WI38 (cell line): ENCODE data around the gene DDC.

Experiments used
- H3K4me3 ChIP-seq: 2 replicates; pipeline ENCODE4 v1.5.1; 2011; ENCODE audit warnings: low read depth, mild to moderate bottlenecking, control low read depth, low read length
- TF ChIP-seq, protein P1 (sequence below): IDR thresholded peaks from 2 replicates; pipeline ENCODE4 v1.5.1; 2012; ENCODE audit warnings: low read depth, mild to moderate bottlenecking, control low read depth, low read length

Gene DDC

DNA sequence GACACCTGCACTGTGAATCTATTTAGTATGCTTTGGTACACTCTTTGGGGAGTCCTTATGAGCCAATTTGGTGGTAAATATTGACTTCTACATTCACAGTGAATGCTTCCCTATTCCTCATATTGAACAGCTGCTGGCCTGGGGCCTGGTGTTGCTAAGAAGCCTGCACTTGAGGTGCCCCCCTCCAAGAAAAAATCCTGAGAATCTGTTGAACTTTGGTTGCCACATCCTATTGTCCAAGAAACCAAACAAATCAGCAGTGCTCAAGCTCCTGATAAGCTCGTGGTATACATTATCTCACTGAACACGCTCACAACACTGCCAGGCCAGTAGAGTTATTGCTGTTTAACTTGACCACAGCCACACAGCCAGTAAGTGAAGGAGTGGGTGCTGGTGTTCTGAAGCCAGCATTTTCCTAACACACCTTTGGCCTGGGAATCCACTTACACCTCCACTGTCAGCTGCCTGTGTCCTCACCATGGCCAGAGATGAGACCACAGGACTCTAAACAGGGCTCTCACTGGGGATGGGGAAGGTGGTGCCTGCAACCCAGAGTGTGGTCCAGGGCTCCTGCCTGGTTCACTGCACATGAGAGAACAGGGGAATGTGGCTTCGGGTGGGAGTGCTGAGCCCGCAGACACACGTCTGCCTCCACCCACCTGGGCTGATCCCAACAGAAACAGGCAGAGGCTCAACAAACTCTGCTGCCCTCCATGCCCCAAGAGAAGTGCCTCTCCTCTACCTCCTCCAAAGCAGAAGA lies 6.7 kb downstream of the DDC start:
- no peak overlapping the region for H3K4me3 ChIP-seq
- TF ChIP-seq, protein P1, sequence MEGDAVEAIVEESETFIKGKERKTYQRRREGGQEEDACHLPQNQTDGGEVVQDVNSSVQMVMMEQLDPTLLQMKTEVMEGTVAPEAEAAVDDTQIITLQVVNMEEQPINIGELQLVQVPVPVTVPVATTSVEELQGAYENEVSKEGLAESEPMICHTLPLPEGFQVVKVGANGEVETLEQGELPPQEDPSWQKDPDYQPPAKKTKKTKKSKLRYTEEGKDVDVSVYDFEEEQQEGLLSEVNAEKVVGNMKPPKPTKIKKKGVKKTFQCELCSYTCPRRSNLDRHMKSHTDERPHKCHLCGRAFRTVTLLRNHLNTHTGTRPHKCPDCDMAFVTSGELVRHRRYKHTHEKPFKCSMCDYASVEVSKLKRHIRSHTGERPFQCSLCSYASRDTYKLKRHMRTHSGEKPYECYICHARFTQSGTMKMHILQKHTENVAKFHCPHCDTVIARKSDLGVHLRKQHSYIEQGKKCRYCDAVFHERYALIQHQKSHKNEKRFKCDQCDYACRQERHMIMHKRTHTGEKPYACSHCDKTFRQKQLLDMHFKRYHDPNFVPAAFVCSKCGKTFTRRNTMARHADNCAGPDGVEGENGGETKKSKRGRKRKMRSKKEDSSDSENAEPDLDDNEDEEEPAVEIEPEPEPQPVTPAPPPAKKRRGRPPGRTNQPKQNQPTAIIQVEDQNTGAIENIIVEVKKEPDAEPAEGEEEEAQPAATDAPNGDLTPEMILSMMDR, result no peak

DNA sequence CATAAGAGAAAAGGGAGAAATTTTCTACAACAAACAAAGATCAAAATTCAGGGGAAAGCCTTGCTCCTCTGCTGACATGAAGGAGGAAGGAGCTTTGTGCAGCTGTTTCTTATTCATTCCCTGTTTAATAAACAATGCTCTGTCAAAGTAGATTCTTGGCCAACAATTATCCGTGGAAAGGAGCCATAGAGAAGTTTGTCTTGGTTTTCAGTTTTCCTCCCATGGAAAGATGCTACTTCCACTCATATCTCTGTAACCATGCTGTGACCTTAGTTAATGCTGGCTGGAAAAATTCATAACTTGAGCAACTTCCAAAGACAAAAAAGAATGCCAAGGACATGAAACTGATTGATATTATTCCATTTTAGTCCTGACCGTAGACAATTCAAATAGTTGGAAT lies 8.1 kb downstream of the DDC start:
- no peak overlapping the region for H3K4me3 ChIP-seq
- TF ChIP-seq, protein P1, result no peak

DNA sequence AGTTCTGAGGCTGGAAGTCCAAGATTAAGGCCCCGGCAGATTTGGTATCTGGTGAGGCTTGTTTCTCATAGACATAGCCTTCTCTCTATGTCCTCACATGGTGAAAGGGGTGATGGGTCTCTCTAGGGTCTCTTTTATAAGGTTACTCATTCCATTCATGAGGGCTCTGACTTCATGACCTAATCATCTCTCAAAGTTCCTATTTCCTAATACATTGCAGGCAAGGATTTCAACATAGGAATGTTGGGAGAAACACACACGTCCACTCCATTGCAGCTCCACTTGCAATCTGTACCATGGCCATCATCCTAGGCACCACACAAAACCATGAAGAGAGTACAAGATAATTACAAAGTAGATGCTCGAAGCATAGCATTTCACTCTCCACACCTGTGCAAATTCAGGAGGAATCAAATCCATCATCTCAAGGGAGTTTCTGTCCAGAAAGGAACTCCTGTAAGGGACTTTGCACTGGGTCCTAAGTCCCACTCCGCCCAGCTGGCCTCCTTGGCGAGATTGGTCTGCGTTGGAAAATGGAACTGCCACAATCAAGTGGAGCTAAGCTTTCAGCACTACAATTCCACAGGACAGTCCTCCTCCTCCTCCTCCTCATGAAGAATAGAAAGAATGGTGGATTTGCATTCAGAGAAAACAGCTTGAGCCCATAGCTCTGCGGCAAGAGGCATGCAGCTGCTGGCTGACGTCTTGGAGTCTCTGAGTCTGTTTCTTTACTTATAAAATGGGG lies 8.8 kb downstream of the DDC start:
- TF ChIP-seq, protein P1, result no peak
- no peak overlapping the region for H3K4me3 ChIP-seq

DNA sequence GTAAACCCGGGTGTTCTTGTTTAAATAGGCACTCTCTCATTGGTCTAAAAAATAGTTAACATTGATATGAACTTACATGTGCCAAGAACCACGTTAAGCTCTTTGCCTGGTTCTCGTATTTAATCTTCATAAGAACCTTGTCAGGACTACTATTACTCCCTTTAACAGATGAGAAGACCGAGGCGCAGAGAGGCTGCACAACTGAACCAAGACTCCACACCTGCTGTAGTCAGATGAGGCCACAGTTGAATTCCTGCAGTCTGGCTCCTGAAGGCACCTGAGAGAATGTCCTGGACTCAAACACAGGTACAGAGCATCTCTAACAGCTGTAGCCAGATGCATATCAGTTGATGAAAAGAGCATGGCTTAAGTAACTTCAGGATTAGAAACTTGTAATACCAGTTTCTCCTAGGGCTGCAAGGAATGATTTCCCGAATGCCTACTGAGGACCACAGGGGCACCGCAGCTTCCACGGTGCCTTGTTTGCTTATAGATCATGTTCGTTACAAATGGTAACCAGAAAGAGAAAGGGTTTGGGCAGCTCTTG lies 9.5 kb downstream of the DDC start:
- TF ChIP-seq, protein P1, result no peak
- no peak overlapping the region for H3K4me3 ChIP-seq

DNA sequence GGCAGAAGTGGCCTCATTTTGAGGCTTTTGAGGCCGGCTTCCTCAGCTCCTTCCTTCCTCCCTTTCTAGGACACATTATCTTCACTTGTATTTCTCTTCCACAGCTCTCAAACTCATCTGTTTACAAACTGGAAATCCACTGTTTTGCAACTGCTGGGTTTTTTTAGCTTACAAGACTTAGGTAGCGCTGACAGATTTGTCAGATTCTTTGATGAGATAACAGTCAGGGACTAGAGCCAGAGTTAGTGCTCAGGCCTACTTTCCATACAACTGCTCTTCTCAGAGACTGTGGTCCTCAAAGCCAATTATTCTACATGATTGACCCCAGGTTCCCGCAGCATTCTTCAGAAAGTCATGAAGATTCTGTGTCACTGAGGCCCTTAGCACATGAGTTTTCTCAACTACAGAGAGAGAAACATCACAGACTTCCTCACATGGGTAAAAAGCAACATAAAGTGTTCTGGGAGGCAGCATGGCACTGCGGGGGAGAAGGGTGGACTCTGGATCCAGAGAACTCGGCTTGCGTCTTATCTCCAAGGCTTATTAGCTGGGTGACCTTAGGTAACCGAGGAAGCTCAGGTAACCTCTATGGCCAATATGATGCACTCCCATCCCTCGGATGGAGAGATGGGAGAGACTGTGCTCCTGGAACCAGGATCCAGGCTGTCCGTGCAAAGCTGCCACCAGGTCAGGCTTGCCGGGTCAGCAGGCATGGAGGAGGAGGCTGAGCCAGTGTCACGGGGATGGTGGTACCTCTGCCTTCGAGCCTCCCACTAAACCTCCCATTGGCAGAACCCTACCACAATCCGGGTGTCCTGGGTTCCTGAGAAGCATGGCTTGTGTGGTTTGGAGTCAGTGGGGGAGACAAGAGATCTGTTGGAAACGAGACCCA lies 10.5 kb downstream of the DDC start:
- H3K4me3 ChIP-seq, result no peak overlapping the region
- TF ChIP-seq, protein P1, result no peak

DNA sequence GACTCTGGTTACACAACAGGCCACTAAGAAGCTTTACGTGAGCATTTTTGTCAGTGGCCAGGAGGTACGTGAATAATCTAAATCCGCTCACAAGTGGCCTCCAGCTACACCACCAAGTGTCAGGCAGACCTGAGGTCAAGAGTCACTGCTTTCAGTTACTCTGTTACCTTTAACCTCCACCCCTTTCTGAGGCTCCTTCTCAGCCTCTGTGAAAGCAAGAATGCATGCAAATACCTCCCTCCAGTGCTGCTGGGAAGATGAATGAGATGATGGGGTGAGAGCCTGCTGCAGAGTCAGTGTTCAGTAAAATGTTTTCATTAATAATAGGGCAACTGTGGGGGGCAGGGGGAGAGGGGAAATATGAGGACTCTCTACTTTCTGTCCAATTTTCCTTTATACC lies 11.2 kb downstream of the DDC start:
- H3K4me3 ChIP-seq, result no peak overlapping the region
- TF ChIP-seq, protein P1, result no peak
